ENCODE measurements around the gene PRPF31. TPM values are rescaled to one million over a fixed set of nuclear protein-coding genes. Genes with fewer than 3 reads are reported as not detected.

PRPF31 gene
- total and polyA plus RNA-seq, 4 donors = 33.8 to 71.2 (median 45.9) TPM

- ATAC-seq (ENCODE audit: low FRiP score) = no peak
- DNase-seq = no peak
These were observed 37.4 kb downstream of the PRPF31 start for GRCh38 chr19:54152878-54153524.

GRCh38 chr19:54153731-54154326, 38.3 kb downstream of the PRPF31 start:
- H3K4me3 ChIP-seq (ENCODE audit: low read length in 2 of 2) = no peak overlapping the region
- intact Hi-C loops (cut with DNase I) = loop anchor here in 1 of 2 donors (10.0 kb wide), 1 partner anchor 301 kb away; no protein-coding TSS in a partner anchor
- no peak overlapping the region for H3K27ac ChIP-seq (ENCODE audit: low read depth in 1 of 2, low read length in 2 of 2)
- no peaks in the 10 kb centered on the region for H3K4me1 ChIP-seq (ENCODE audit: control insufficient read depth in 1 of 2, insufficient read depth in 2 of 2, low read length in 2 of 2)
- H3K36me3 ChIP-seq (ENCODE audit: control insufficient read depth in 1 of 2, insufficient read depth in 2 of 2, low read length in 1 of 2) = peaks cover 4 to 10% of the 10 kb centered on the region in 2 donors
- H3K9me3 ChIP-seq (ENCODE audit: control insufficient read depth, low read length) = no peaks in the 10 kb centered on the region
- no peaks in the 10 kb centered on the region for H3K27me3 ChIP-seq (ENCODE audit: control insufficient read depth in 1 of 2, insufficient read depth in 2 of 2, low read length in 1 of 2)
- ATAC-seq (ENCODE audit: low FRiP score) (no peak), DNase-seq (no peak)
- WGBS, 2 donors = 72 to 77% methylated on average over 10 of the region's 10 CpGs

More at GRCh38 chr19:54152878-54153524, 37.4 kb downstream of the PRPF31 start:
- WGBS, 2 donors = 84% methylated on average over 25 of the region's 25 CpGs
- H3K36me3 ChIP-seq (ENCODE audit: control insufficient read depth in 1 of 2, insufficient read depth in 2 of 2, low read length in 1 of 2) = peaks cover 4 to 11% of the 10 kb centered on the region in 2 donors
- no peaks in the 10 kb centered on the region for H3K9me3 ChIP-seq (ENCODE audit: control insufficient read depth, low read length)
- H3K27ac ChIP-seq (ENCODE audit: low read depth in 1 of 2, low read length in 2 of 2) = no peak overlapping the region
- H3K4me3 ChIP-seq (ENCODE audit: low read length in 2 of 2) = no peak overlapping the region
- intact Hi-C loops (cut with DNase I) = loop anchor here in 1 of 2 donors (10.0 kb wide), 1 partner anchor 302 kb away; no protein-coding TSS in a partner anchor
- H3K27me3 ChIP-seq (ENCODE audit: control insufficient read depth in 1 of 2, insufficient read depth in 2 of 2, low read length in 1 of 2) = no peaks in the 10 kb centered on the region
- H3K4me1 ChIP-seq (ENCODE audit: control insufficient read depth in 1 of 2, insufficient read depth in 2 of 2, low read length in 2 of 2) = no peaks in the 10 kb centered on the region

GRCh38 chr19:54154603-54155345, 39.2 kb downstream of the PRPF31 start:
- WGBS, 2 donors = 67 to 70% methylated on average over 18 of the region's 18 CpGs
- no peak overlapping the region for H3K27ac ChIP-seq (ENCODE audit: low read depth in 1 of 2, low read length in 2 of 2)
- no peaks in the 10 kb centered on the region for H3K4me1 ChIP-seq (ENCODE audit: control insufficient read depth in 1 of 2, insufficient read depth in 2 of 2, low read length in 2 of 2)
- no peak for DNase-seq
- H3K27me3 ChIP-seq (ENCODE audit: control insufficient read depth in 1 of 2, insufficient read depth in 2 of 2, low read length in 1 of 2) = no peaks in the 10 kb centered on the region
- peaks cover 4 to 10% of the 10 kb centered on the region in 2 donors for H3K36me3 ChIP-seq (ENCODE audit: control insufficient read depth in 1 of 2, insufficient read depth in 2 of 2, low read length in 1 of 2)
- ATAC-seq (ENCODE audit: low FRiP score) = no peak
- intact Hi-C loops (cut with DNase I) = loop anchor here in 1 of 2 donors (10.0 kb wide), 1 partner anchor 300 kb away; no protein-coding TSS in a partner anchor
- H3K9me3 ChIP-seq (ENCODE audit: control insufficient read depth, low read length) = no peaks in the 10 kb centered on the region
- H3K4me3 ChIP-seq (ENCODE audit: low read length in 2 of 2) = no peak overlapping the region

GRCh38 chr19:54155694-54156093, 40.1 kb downstream of the PRPF31 start:
- WGBS, 2 donors = 50 to 62% methylated on average over 16 to 19 of the region's 19 CpGs
- Histone ChIP-seq H3K4me1 (ENCODE audit: control insufficient read depth in 1 of 2, insufficient read depth in 2 of 2, low read length in 2 of 2) (no peaks in the 10 kb centered on the region), H3K27me3 (ENCODE audit: control insufficient read depth in 1 of 2, insufficient read depth in 2 of 2, low read length in 1 of 2) (no peaks in the 10 kb centered on the region), H3K36me3 (ENCODE audit: control insufficient read depth in 1 of 2, insufficient read depth in 2 of 2, low read length in 1 of 2) (peaks cover 4 to 10% of the 10 kb centered on the region in 2 donors), H3K4me3 (ENCODE audit: low read length in 2 of 2) (no peak overlapping the region), H3K9me3 (ENCODE audit: control insufficient read depth, low read length) (no peaks in the 10 kb centered on the region), H3K27ac (ENCODE audit: low read depth in 1 of 2, low read length in 2 of 2) (no peak overlapping the region)
- ATAC-seq (ENCODE audit: low FRiP score) (no peak), DNase-seq (no peak)
- intact Hi-C loops (cut with DNase I) = loop anchor here in 1 of 2 donors (10.0 kb wide), 1 partner anchor 299 kb away; no protein-coding TSS in a partner anchor

GRCh38 chr19:54156490-54156889, 40.9 kb downstream of the PRPF31 start:
- no peaks in the 10 kb centered on the region for H3K4me1 ChIP-seq (ENCODE audit: control insufficient read depth in 1 of 2, insufficient read depth in 2 of 2, low read length in 2 of 2)
- H3K27me3 ChIP-seq (ENCODE audit: control insufficient read depth in 1 of 2, insufficient read depth in 2 of 2, low read length in 1 of 2) = no peaks in the 10 kb centered on the region
- H3K36me3 ChIP-seq (ENCODE audit: control insufficient read depth in 1 of 2, insufficient read depth in 2 of 2, low read length in 1 of 2) = peaks cover 4 to 10% of the 10 kb centered on the region in 2 donors
- no peak overlapping the region for H3K27ac ChIP-seq (ENCODE audit: low read depth in 1 of 2, low read length in 2 of 2)
- 70 to 73% methylated on average over 11 of the region's 11 CpGs for WGBS, 2 donors
- intact Hi-C loops (cut with DNase I) = loop anchor here in 1 of 2 donors (10.0 kb wide), 1 partner anchor 298 kb away; no protein-coding TSS in a partner anchor
- no peak for DNase-seq
- no peak overlapping the region for H3K4me3 ChIP-seq (ENCODE audit: low read length in 2 of 2)
- ATAC-seq (ENCODE audit: low FRiP score) = no peak
- H3K9me3 ChIP-seq (ENCODE audit: control insufficient read depth, low read length) = no peaks in the 10 kb centered on the region

GRCh38 chr19:54156953-54157352, 41.4 kb downstream of the PRPF31 start:
- Histone ChIP-seq H3K9me3 (ENCODE audit: control insufficient read depth, low read length) (no peaks in the 10 kb centered on the region), H3K4me3 (ENCODE audit: low read length in 2 of 2) (no peak overlapping the region), H3K4me1 (ENCODE audit: control insufficient read depth in 1 of 2, insufficient read depth in 2 of 2, low read length in 2 of 2) (no peaks in the 10 kb centered on the region), H3K27ac (ENCODE audit: low read depth in 1 of 2, low read length in 2 of 2) (no peak overlapping the region), H3K36me3 (ENCODE audit: control insufficient read depth in 1 of 2, insufficient read depth in 2 of 2, low read length in 1 of 2) (peaks cover 4 to 10% of the 10 kb centered on the region in 2 donors), H3K27me3 (ENCODE audit: control insufficient read depth in 1 of 2, insufficient read depth in 2 of 2, low read length in 1 of 2) (no peaks in the 10 kb centered on the region)
- no peak for DNase-seq
- intact Hi-C loops (cut with DNase I) = loop anchor here in 1 of 2 donors (10.0 kb wide), 1 partner anchor 298 kb away; no protein-coding TSS in a partner anchor
- 93 to 96% methylated on average over 3 of the region's 3 CpGs for WGBS, 2 donors
- ATAC-seq (ENCODE audit: low FRiP score) = no peak

GRCh38 chr19:54158812-54159351, 43.3 kb downstream of the PRPF31 start:
- H3K36me3 ChIP-seq (ENCODE audit: control insufficient read depth in 1 of 2, insufficient read depth in 2 of 2, low read length in 1 of 2) = peaks cover 3 to 4% of the 10 kb centered on the region in 2 donors
- H3K27me3 ChIP-seq (ENCODE audit: control insufficient read depth in 1 of 2, insufficient read depth in 2 of 2, low read length in 1 of 2) = no peaks in the 10 kb centered on the region
- DNase-seq (no peak), ATAC-seq (ENCODE audit: low FRiP score) (no peak)
- no peaks in the 10 kb centered on the region for H3K4me1 ChIP-seq (ENCODE audit: control insufficient read depth in 1 of 2, insufficient read depth in 2 of 2, low read length in 2 of 2)
- H3K9me3 ChIP-seq (ENCODE audit: control insufficient read depth, low read length) = no peaks in the 10 kb centered on the region
- intact Hi-C loops (cut with DNase I) = loop anchor here (1.0 to 10.0 kb wide), 2 partner anchors 22 to 296 kb away; partner anchors contain the start of gene CNOT3 (in 1 of the 2)
- peak overlapping the region; percentile 43 to 47 for H3K4me3 ChIP-seq (ENCODE audit: low read length in 2 of 2)
- WGBS, 2 donors = 8 to 10% methylated on average over 19 of the region's 19 CpGs
- peak overlapping the region in 1 of 2 donors; percentile 96 for H3K27ac ChIP-seq (ENCODE audit: low read depth in 1 of 2, low read length in 2 of 2)

Data from aorta (tissue), 5 donors.